Psoas muscle (tissue), 8 donors: Measurements from ENCODE around the gene SP9. TPM values are rescaled to one million over a fixed set of nuclear protein-coding genes. Genes with fewer than 3 reads are reported as not detected.

Experiments
- ATAC-seq, 4 donors: fragments of 200-7000 bp; cut with Tn5 transposase; one replicate each; pipeline ENCODE4 v1.9.1; 2020; ENCODE audit warnings: moderate library complexity in 3 of 4, mild to moderate bottlenecking in 2 of 4
- DNase-seq, 2 donors: peaks; one replicate each; pipeline ENCODE4 v3.0.0-alpha.2; 2020
- H3K27ac ChIP-seq: fragments of 200-600 bp; one replicate; pipeline ENCODE4 v1.8.0; 2022
- H3K27me3 ChIP-seq, 3 donors: fragments of 200-600 bp in 1 of 3; one replicate each; pipeline versions ENCODE4 v1.6.1 to v1.8.0; 2013 to 2022; ENCODE audit warnings: low read length in 2 of 3, mild to moderate bottlenecking in 2 of 3, moderate library complexity in 1 of 3; ENCODE audit not compliant: insufficient read depth in 3 of 3
- H3K36me3 ChIP-seq, 2 donors: fragments of 200-600 bp in 1 of 2; one replicate each; pipeline versions ENCODE4 v1.6.1 to v1.8.0; 2013 to 2022; ENCODE audit warnings: low read depth in 1 of 2, mild to moderate bottlenecking in 1 of 2, moderate library complexity in 1 of 2; ENCODE audit not compliant: insufficient read depth in 1 of 2
- H3K4me1 ChIP-seq: fragments of 200-600 bp; one replicate; pipeline ENCODE4 v1.8.0; 2022
- H3K4me3 ChIP-seq: fragments of 200-600 bp; one replicate; pipeline ENCODE4 v1.8.0; 2022; ENCODE audit warnings: mild to moderate bottlenecking
- H3K9me3 ChIP-seq: fragments of 200-600 bp; one replicate; pipeline ENCODE4 v1.8.0; 2022
- CTCF ChIP-seq: fragments of 200-600 bp; IDR thresholded peaks from one replicate; pipeline ENCODE4 v1.8.0; 2022; ENCODE audit warnings: antibody characterized with exemption
- WGBS, 3 donors: extraction: QIAGEN DNeasy Blood & Tissue Kit; methylation state at CpG; one replicate each; pipeline versions ENCODE4 v1.1.6 to v1.1.7; 2013; 5-methylcytosine and 5-hydroxymethylcytosine counted together
- intact Hi-C, 2 donors: fragments of 100-400 bp; cut with DNase I; formaldehyde crosslinking; loops; one replicate each; pipeline versions ENCODE4 v1.11.0 to v1.14.2; 2022
- polyA plus RNA-seq, 3 donors: library from polyadenylated mRNA; stranded (reverse); fragments of 200-250 nt; gene quantifications; one replicate each; pipeline ENCODE4 v1.2.3, GENCODE V29; 2013
- total RNA-seq, 4 donors: library from RNA; stranded (reverse); fragmentation: NEBNext Ultra II Directional in 2 of 4; extraction: Animal tissue kit (Norgen Biotek cat#: 25700) in 2 of 4; gene quantifications; one replicate each; pipeline versions ENCODE4 v1.2.1 to v1.2.4, GENCODE V29; 2021 to 2023
- donor health status: healthy with polysubstance abuse.
- donor health status: DM: no; HTN: no; CAD: no; lungs with moderate emphysema.
- donor health status: Bipolar disorder and iron deficiency.
- donor health status: healthy.
- donor health status: DM: yes; HTN: yes; CAD: no.
- donor health status: DM: no; HTN: no; CAD: no.
- donor health status: DM: no; HTN: no; CAD: no.
- donor health status: DM: yes; HTN: yes; CAD: no.

Gene SP9
- total and polyA plus RNA-seq, 7 donors = 0.03 to 0.95 (median 0.36) TPM; not detected in 3

DNA sequence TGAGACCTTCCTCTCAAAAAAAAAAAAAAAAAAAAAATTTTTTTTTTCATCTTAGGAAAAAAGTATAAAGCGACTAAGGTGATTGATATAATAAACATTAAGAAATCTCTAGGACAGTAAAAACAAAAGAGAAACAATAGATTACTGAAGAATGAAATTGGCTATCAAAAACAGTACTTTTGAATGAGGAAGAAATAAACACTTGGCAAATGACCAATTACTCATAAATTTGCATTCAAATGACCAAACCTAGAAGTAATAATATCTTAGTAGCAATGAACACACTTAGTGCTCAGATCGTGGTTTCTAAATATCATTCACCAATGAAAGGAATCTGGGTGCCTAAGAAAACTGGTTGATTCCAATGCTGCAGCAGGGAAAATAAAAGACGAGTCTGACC, 50.4 kb downstream of the SP9 start:
- 85 to 95% (median 88%) methylated on average over 3 of the region's 3 CpGs for WGBS, 3 donors
- ATAC-seq (no peak), DNase-seq (no peak)
- no peak overlapping the region for H3K27ac ChIP-seq
- H3K9me3 ChIP-seq = no peaks in the 10 kb centered on the region
- intact Hi-C loops = no loop called here
- H3K4me1 ChIP-seq = no peaks in the 10 kb centered on the region
- no peak overlapping the region for H3K4me3 ChIP-seq
- TF ChIP-seq CTCF = no peak
- peaks cover 6 to 64% of the 10 kb centered on the region in 2 donors for H3K36me3 ChIP-seq
- no peaks in the 10 kb centered on the region for H3K27me3 ChIP-seq

Other genes with a start within 250 kb of the SP9 start
- 100 to 1,000 TPM in 3 of 4 donors, 10 to 100 TPM in 1; 86.8 to 125 (median 115) TPM for gene OLA1, start 86.4 kb upstream of the SP9 start, total RNA-seq
- gene OLA1, start 86.4 kb upstream of the SP9 start, polyA plus RNA-seq = 100 to 1,000 TPM; 100 to 112 (median 101) TPM
- gene SCRN3, start 60.8 kb downstream of the SP9 start, total RNA-seq = 10 to 100 TPM; 22.5 to 44.4 (median 31.2) TPM
- 10 to 100 TPM in 2 of 3 donors, 1 to 10 TPM in 1; 9.1 to 33.2 (median 11.0) TPM for gene SCRN3, start 60.8 kb downstream of the SP9 start, polyA plus RNA-seq
- 1 to 10 TPM; 5.1 to 9.7 (median 6.5) TPM for gene GPR155, start 152.1 kb downstream of the SP9 start, total RNA-seq
- gene GPR155, start 152.1 kb downstream of the SP9 start, polyA plus RNA-seq = 1 to 10 TPM; 1.0 to 4.9 (median 1.7) TPM